Caki2 (cell line): ENCODE results near the gene AGAP1. TPM values are rescaled to one million over a fixed set of nuclear protein-coding genes. Genes with fewer than 3 reads are reported as not detected.
A peak's percentile ranks its signal among the peaks of the same experiment; 100 is the strongest.
"Not testable (repeated sequence)": the region's sequence is repeated elsewhere in the genome, so short reads cannot be mapped to it uniquely, and the experiment has no call there.

Experiments
- DNase-seq: peaks from one replicate; pipeline ENCODE4 v3.0.0-alpha.2; 2015; ENCODE audit warnings: low read depth
- in situ Hi-C: cut with HindIII; loops from 2 replicates; pipeline ENCODE4 v1.10.0; 2016; ENCODE audit warnings: low sequenced_read_pairs, low pct_unique_long_range_greater_than_20kb, mixed read lengths
- total RNA-seq: library from RNA; depleted of rRNA; stranded (reverse); fragments of >200 nt; shearing (Covaris generic); gene quantifications from 2 replicates; pipeline ENCODE4 v1.2.3, GENCODE V29; 2014; ENCODE audit warnings: low replicate concordance

AGAP1 gene
- total RNA-seq, 1 experiment from 2014 or later: 5.3 TPM

DNA sequence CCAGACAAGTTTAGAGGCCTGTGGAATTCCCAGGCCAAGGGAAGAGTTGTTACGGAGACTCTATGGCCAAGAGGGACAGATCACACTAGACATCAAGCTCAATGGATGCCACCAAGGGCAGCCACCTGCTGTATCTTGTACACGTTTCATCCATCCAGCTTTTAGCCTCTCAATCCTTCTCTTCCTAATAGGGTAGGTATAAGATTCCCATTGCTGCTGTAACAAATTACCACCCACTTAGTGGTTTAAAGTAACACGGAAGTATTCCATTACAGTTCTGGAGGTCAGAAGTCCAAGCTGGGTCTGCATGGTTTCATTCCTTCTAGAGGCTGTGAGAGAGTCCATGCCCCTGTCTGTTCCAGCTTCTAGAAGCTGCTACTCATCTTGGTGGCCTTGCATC is 586.6 kb downstream of the AGAP1 start:
- in situ Hi-C loops: no loop called here
- no peak for DNase-seq

- DNase-seq: no peak
- in situ Hi-C loops: no loop called here
Measured at GRCh38 chr2:236081171-236081570, 587.3 kb downstream of the AGAP1 start.

- no peak for DNase-seq
- in situ Hi-C loops: no loop called here
Measured at GRCh38 chr2:236082061-236082460, 588.2 kb downstream of the AGAP1 start.

GRCh38 chr2:236083934-236084333 is 590.1 kb downstream of the AGAP1 start:
- no peak for DNase-seq
- in situ Hi-C loops: no loop called here

- in situ Hi-C loops: no loop called here
- no peak for DNase-seq
Measured at GRCh38 chr2:236085211-236085610, 591.4 kb downstream of the AGAP1 start.

GRCh38 chr2:236085647-236086046 is 591.8 kb downstream of the AGAP1 start:
- no peak for DNase-seq
- in situ Hi-C loops: no loop called here

GRCh38 chr2:236086403-236086970 is 592.6 kb downstream of the AGAP1 start:
- no peak for DNase-seq
- in situ Hi-C loops: no loop called here

- no peak for DNase-seq
- in situ Hi-C loops: no loop called here
Measured at GRCh38 chr2:236086971-236087465, 593.2 kb downstream of the AGAP1 start.

DNA sequence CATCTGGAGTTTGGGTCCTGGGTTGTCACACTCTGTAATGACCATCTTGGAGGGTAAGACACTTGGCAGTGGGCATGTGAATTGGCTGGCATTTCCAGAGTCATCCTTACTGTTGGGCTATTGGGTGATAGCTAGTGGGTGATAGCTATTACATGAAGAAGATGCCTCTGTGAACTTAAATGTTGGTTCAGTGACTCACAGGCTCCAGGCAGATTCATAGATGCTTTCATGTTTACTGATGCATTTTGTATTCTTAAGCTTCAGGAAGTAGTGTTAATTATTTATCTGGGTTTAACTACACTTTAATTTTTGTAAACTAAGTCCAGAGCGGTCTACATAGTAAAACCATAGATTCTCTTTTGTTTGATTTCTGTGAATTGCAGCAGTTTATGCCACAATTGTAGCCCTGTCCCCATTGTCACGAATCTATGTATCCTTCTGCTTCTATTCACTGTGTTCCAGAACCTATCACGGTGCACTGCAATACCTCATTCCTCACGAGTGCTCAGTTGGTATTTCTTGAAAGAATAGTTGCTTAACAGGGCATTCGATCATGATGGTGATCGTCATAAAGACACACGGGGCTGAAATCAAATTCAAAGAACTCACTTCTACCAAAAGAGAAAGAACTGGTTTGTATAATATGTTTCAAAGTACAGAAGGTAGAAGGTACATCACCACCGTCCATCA is 594.7 kb downstream of the AGAP1 start:
- in situ Hi-C loops: no loop called here
- DNase-seq: peak; percentile 80

- in situ Hi-C loops: no loop called here
- peak; percentile 84 for DNase-seq
Measured at GRCh38 chr2:236089271-236090026, 595.6 kb downstream of the AGAP1 start.

DNA sequence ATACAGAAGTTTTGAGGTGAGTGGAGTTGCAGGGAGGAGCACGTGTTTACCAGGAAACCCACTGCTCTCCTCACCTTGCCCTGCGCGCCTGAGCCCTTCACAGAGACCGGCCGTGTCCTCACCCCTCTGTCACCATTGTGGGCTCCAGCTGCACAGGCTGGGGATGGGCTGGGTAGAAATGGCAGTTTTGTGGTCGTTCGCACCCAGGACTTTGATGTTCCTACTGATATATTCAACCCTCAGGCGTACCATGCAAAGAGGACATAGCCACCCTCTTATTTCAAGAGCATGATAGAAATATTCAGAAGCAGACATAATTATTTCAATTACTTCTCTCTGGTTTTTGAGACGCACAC is 596.2 kb downstream of the AGAP1 start:
- in situ Hi-C loops: no loop called here
- DNase-seq: no peak

DNA sequence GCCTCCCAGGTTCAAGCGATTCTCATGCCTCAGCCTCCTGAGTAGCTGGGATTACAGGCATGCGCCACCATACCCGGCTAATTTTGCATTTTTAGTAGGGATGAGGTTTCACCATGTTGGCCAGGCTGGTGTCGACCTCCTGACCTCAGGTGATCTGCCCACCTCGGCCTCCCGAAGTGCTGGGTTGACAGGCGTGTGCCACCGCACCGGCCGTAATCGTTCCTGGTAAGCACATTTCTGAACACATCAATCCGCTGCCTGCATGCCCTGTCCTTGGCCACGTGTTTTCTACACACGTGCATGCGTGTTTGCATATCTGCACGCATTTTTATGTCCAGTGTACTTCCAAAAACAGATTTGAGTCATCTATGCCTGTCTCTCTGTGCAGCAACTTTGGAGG is 597.0 kb downstream of the AGAP1 start:
- DNase-seq, in situ Hi-C loops: not testable (repeated sequence)

DNA sequence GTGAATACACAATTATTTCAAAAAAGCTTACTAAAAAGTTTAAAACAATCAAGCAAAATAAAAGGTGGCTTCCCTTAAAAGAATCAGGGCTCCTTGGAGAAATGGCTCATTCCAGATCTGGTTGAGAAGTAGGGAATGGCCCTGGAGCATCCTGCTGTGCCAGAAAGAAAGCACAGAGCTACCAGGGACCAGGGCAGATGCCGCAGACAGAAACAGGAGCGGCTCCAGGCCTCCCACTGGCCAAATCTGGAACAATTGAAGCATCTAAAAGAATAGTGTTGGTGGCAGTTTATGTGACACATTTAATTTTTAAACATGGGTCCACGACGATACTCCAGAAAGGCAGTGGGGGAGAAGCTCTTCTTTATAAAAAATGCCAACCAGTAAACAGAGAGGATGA is 598.9 kb downstream of the AGAP1 start:
- DNase-seq: no peak
- in situ Hi-C loops: no loop called here

DNA sequence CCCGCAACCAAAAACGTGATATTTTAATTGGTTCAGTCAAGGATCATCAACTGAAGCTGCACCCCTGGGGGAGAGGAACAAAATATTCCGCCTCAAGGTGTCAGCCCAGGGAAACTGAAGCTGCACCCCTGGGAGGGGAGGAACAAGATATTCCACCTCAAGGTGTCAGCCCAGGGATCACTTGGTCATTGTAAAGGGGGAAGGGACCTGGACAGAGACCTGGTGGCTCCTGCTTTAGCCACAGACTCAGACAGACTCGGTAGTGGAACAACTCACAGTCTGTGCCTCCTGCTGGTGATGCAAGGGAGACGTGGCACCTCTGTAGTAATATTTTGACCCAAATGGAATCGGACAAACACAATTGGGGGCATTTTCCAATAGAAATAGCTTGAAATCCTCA is 599.3 kb downstream of the AGAP1 start:
- in situ Hi-C loops: no loop called here
- peak; percentile 5 for DNase-seq

- in situ Hi-C loops: no loop called here
- no peak for DNase-seq
Measured at GRCh38 chr2:236095504-236095903, 601.7 kb downstream of the AGAP1 start.

DNA sequence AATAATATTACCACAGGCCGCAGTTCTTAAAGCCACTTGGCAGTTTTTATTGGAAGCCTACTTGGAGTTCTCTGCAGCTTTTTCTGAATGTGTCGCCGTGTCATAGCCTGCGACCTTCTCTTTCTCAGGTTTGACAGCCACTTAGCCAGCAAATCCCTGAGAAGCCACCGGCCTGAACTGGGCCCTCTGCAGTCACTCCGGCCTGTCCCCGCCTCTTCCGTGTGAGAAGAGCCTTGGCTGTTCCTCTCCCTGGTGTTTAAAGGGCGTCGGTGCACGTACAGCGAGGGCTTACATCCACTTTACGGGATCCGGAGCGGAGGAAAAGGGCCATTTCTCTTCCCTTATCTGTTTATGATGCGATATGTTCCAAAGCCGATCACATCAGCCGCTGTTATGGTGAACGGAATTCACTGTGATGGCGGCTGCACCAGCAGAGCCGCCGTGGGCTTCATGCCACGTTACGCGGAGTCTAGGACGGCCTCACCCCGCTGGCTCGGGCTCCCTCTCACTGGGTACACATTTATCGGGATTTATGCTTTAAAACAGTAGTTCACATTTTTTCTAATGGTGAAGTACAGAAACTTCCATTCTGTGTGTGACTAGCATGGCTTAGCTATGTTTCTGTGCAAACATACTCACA is 607.6 kb downstream of the AGAP1 start:
- in situ Hi-C loops: no loop called here

DNA sequence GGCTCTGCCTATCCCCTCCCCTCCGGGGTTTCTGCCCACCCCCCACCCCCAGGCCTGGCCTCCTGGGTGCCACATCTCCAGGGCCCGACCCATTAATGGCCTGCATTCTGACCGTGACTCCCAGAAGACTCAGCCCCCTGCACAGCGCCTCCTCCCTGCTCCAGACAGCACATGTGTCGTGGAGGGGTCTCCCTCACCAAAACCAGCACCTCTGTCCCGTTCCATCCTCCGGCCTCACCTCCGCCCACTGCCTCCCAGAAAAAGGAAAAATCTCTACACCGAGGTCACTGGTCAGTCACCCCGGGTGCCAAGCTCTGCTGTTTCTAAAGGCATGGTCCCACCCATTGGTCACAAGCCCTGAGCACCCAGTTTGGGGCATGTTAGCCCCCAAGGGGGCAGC is 609.1 kb downstream of the AGAP1 start:
- in situ Hi-C loops: no loop called here
- no peak for DNase-seq

More for the DNA sequence above, 607.6 kb downstream of the AGAP1 start:
- no peak for DNase-seq

- in situ Hi-C loops: no loop called here
- no peak for DNase-seq
Measured at GRCh38 chr2:236103981-236104380, 610.1 kb downstream of the AGAP1 start.
